Sigmoid colon (tissue), 7 donors: ENCODE measurements around the gene GPATCH4. TPM values are rescaled to one million over a fixed set of nuclear protein-coding genes. Genes with fewer than 3 reads are reported as not detected.
"Not testable (repeated sequence)": the region's sequence is repeated elsewhere in the genome, so short reads cannot be mapped to it uniquely, and the experiment has no call there.

Source experiments
- DNase-seq: peaks from one replicate; pipeline ENCODE4 v3.0.0-alpha.2; 2019
- H3K27ac ChIP-seq, 4 donors: fragments of 200-600 bp; sonication (generic); one replicate each; pipeline ENCODE4 v1.5.1; 2016 to 2019; ENCODE audit warnings: mild to moderate bottlenecking in 1 of 4
- H3K27me3 ChIP-seq, 3 donors: fragments of 200-600 bp; sonication (generic); one replicate each; pipeline ENCODE4 v1.5.1; 2019; ENCODE audit warnings: mild to moderate bottlenecking in 1 of 3
- H3K36me3 ChIP-seq, 4 donors: fragments of 200-600 bp; sonication (generic); one replicate each; pipeline ENCODE4 v1.5.1; 2016 to 2019
- H3K4me1 ChIP-seq, 4 donors: fragments of 200-600 bp; sonication (generic); one replicate each; pipeline ENCODE4 v1.5.1; 2017 to 2019
- H3K4me3 ChIP-seq, 4 donors: fragments of 200-600 bp; sonication (generic); one replicate each; pipeline ENCODE4 v1.5.1; 2017 to 2019; ENCODE audit warnings: mild to moderate bottlenecking in 2 of 4, moderate library complexity in 1 of 4
- H3K9me3 ChIP-seq, 4 donors: fragments of 200-600 bp in 3 of 4; sonication (generic) in 3 of 4; one replicate each; pipeline versions ENCODE4 v1.5.1 to v1.6.1; 2013 to 2019
- CTCF ChIP-seq, 4 experiments: fragments of 450-650 bp in 3 of 4; fragments of 200-600 bp in 1 of 4; IDR thresholded peaks; one replicate each; pipeline ENCODE4 v1.5.1; 2016 to 2019; ENCODE audit warnings: antibody characterized with exemption in 4 of 4, mild to moderate bottlenecking in 3 of 4, moderate library complexity in 2 of 4
- EP300 ChIP-seq, 4 donors: sonication (generic); formaldehyde crosslinking; IDR thresholded peaks; one replicate each; pipeline ENCODE4 v1.6.1; 2017; ENCODE audit warnings: antibody characterized with exemption in 4 of 4
- POLR2A ChIP-seq, 2 donors: fragments of 450-650 bp; IDR thresholded peaks; one replicate each; pipeline ENCODE4 v1.6.1; 2016; ENCODE audit warnings: antibody characterized with exemption in 2 of 2, mild to moderate bottlenecking in 2 of 2, moderate library complexity in 2 of 2
- POLR2AphosphoS5 ChIP-seq, 4 donors: sonication (generic); formaldehyde crosslinking; IDR thresholded peaks; one replicate each; pipeline ENCODE4 v1.6.1; 2017; ENCODE audit warnings: antibody characterized with exemption in 4 of 4
- WGBS, 2 donors: extraction: QIAGEN DNeasy Blood & Tissue Kit; methylation state at CpG; one replicate each; pipeline ENCODE4 v1.1.7; 2013; 5-methylcytosine and 5-hydroxymethylcytosine counted together
- intact Hi-C: fragments of 100-400 bp; cut with DNase I; formaldehyde crosslinking; loops from one replicate; pipeline ENCODE4 v1.15.1; 2023
- polyA plus RNA-seq, 3 donors: library from polyadenylated mRNA; stranded (reverse); fragments of 200-250 nt; gene quantifications; one replicate each; pipeline ENCODE4 v1.2.3, GENCODE V29; 2013
- total RNA-seq, 4 donors: library from RNA; depleted of rRNA; stranded (reverse); fragments of >200 nt; gene quantifications; one replicate each; pipeline ENCODE4 v1.1.0, GENCODE V29; 2016
- donor health status: healthy with polysubstance abuse.
- donor health status: Bipolar disorder and iron deficiency.
- donor health status: healthy.

GPATCH4 gene
- total and polyA plus RNA-seq, 7 donors, result 10.2 to 32.9 (median 17.4) TPM

GRCh38 chr1:156618853-156619581, 17.7 kb upstream of the GPATCH4 start, which contains the start of gene HAPLN2:
Gene HAPLN2, plus strand, starts transcription at chr1:156619415. Its CDS starts 4,076 bp downstream, at chr1:156623491.
- intact Hi-C loops, result no loop called here
- WGBS, 2 donors, result 4 to 7% methylated on average over 7 of the region's 7 CpGs
- H3K27ac ChIP-seq, result no peak within 1 kb of the TSS

GRCh38 chr1:156616463-156616862, 15.2 kb upstream of the GPATCH4 start:
- intact Hi-C loops, result no loop called here
- DNase-seq, result peak; percentile 85
- Histone ChIP-seq H3K36me3 (no peaks in the 10 kb centered on the region), H3K27ac (peak overlapping the region; percentile 73 to 77 (median 76)), H3K9me3 (no peaks in the 10 kb centered on the region), H3K4me1 (peaks cover 0 to 28% (median 22%) of the 10 kb centered on the region in 4 donors), H3K27me3 (peaks cover 0 to 14% (median 4%) of the 10 kb centered on the region in 3 donors), H3K4me3 (no peak overlapping the region)
- WGBS, 2 donors, result 7 to 17% methylated on average over 5 of the region's 5 CpGs
- TF ChIP-seq CTCF (IDR thresholded peaks at IDR 0.05) (peak in 1 of 4 experiments; percentile 13), POLR2A (IDR thresholded peaks at IDR 0.05) (no peak), POLR2AphosphoS5 (IDR thresholded peaks at IDR 0.05) (peak; percentile 46 to 76 (median 72)), EP300 (IDR thresholded peaks at IDR 0.05) (peak in 3 of 4 donors; percentile 43 to 61 (median 47))

More at GRCh38 chr1:156618853-156619581, 17.7 kb upstream of the GPATCH4 start, which contains the start of gene HAPLN2:
- TF ChIP-seq POLR2A (IDR thresholded peaks at IDR 0.05), result no peak
- TF ChIP-seq CTCF (IDR thresholded peaks at IDR 0.05), result no peak
- no peak for TF ChIP-seq EP300 (IDR thresholded peaks at IDR 0.05)
- no peak for TF ChIP-seq POLR2AphosphoS5 (IDR thresholded peaks at IDR 0.05)
- no peak within 1 kb of the TSS for H3K4me3 ChIP-seq
- H3K9me3 ChIP-seq, result no peaks in the 10 kb centered on the region
- DNase-seq, result no peak
- H3K36me3 ChIP-seq, result no peaks in the 10 kb centered on the region
- peaks cover 10 to 36% (median 13%) of the 10 kb centered on the region in 3 donors for H3K27me3 ChIP-seq
- H3K4me1 ChIP-seq, result peaks cover 0 to 33% (median 27%) of the 10 kb centered on the region in 4 donors

- Histone ChIP-seq H3K27me3 (peaks cover 0 to 9% (median 4%) of the 10 kb centered on the region in 3 donors), H3K9me3 (no peaks in the 10 kb centered on the region), H3K4me1 (peaks cover 0 to 28% (median 22%) of the 10 kb centered on the region in 4 donors), H3K36me3 (no peaks in the 10 kb centered on the region), H3K4me3 (no peak overlapping the region), H3K27ac (peak overlapping the region; percentile 73 to 77 (median 76))
- no peak for DNase-seq
- 38 to 53% methylated on average over 4 of the region's 4 CpGs for WGBS, 2 donors
- TF ChIP-seq EP300 (IDR thresholded peaks at IDR 0.05) (no peak), POLR2AphosphoS5 (IDR thresholded peaks at IDR 0.05) (no peak), CTCF (IDR thresholded peaks at IDR 0.05) (no peak), POLR2A (IDR thresholded peaks at IDR 0.05) (no peak)
- intact Hi-C loops, result no loop called here
These were observed 14.7 kb upstream of the GPATCH4 start for GRCh38 chr1:156615946-156616345.

- intact Hi-C loops, result no loop called here
These were observed 11.4 kb upstream of the GPATCH4 start for GRCh38 chr1:156612666-156613065.

GRCh38 chr1:156610072-156610471, 8.8 kb upstream of the GPATCH4 start:
- DNase-seq, H3K9me3 ChIP-seq, H3K27me3 ChIP-seq, H3K27ac ChIP-seq, intact Hi-C loops, H3K4me3 ChIP-seq, H3K36me3 ChIP-seq: not testable (repeated sequence)
- H3K4me1 ChIP-seq, result peaks cover 0 to 16% (median 12%) of the 10 kb centered on the region in 4 donors
- 85 to 91% methylated on average over 9 of the region's 9 CpGs for WGBS, 2 donors

More at GRCh38 chr1:156612666-156613065, 11.4 kb upstream of the GPATCH4 start:
- H3K27ac ChIP-seq, result no peak overlapping the region
- no peaks in the 10 kb centered on the region for H3K9me3 ChIP-seq
- WGBS, 2 donors, result 37 to 51% methylated on average over 3 of the region's 3 CpGs
- H3K27me3 ChIP-seq, result no peaks in the 10 kb centered on the region
- H3K4me3 ChIP-seq, result no peak overlapping the region
- peaks cover 0 to 33% (median 29%) of the 10 kb centered on the region in 4 donors for H3K4me1 ChIP-seq
- TF ChIP-seq EP300 (IDR thresholded peaks at IDR 0.05), result no peak
- TF ChIP-seq CTCF (IDR thresholded peaks at IDR 0.05), result no peak
- TF ChIP-seq POLR2A (IDR thresholded peaks at IDR 0.05), result no peak
- TF ChIP-seq POLR2AphosphoS5 (IDR thresholded peaks at IDR 0.05), result no peak
- H3K36me3 ChIP-seq, result no peaks in the 10 kb centered on the region
- no peak for DNase-seq
